ENCODE results near the gene RIMS4.

GRCh38 chr20:44719841-44720240, 90.5 kb downstream of the RIMS4 start:
- no peak for TF ChIP-seq POLR2A (IDR thresholded peaks at IDR 0.05)
- TF ChIP-seq CTCF (IDR thresholded peaks at IDR 0.05) = no peak
- no peak for TF ChIP-seq POLR2AphosphoS5 (IDR thresholded peaks at IDR 0.05)
